Body of pancreas (tissue), 4 donors: ENCODE measurements around the gene GALNT6. TPM values are rescaled to one million over a fixed set of nuclear protein-coding genes. Genes with fewer than 3 reads are reported as not detected.

Source experiments
- ATAC-seq: fragments of 150-250 bp; one replicate; pipeline ENCODE4 v1.9.1; 2016
- DNase-seq, 4 donors: peaks; one replicate each; pipeline ENCODE4 v3.0.0-alpha.2; 2019
- H3K27ac ChIP-seq, 4 donors: fragments of 200-600 bp; sonication (generic); 1 replicate in 3 of 4; 2 replicates in 1 of 4; pipeline versions ENCODE4 v1.5.1 to v1.6.1; 2016 to 2019; ENCODE audit warnings: mild to moderate bottlenecking in 1 of 4, mixed read lengths in 1 of 4, moderate library complexity in 1 of 4
- H3K27me3 ChIP-seq, 2 donors: fragments of 200-600 bp; sonication (generic); one replicate each; pipeline ENCODE4 v1.6.0; 2016; ENCODE audit warnings: mild to moderate bottlenecking in 1 of 2
- H3K36me3 ChIP-seq, 2 donors: fragments of 200-600 bp; sonication (generic); replicated peaks in 1 of 2; 2 replicates each; pipeline ENCODE4 v1.5.1; 2016; ENCODE audit warnings: low read depth in 2 of 2; ENCODE audit not compliant: insufficient read depth in 1 of 2
- H3K4me1 ChIP-seq: fragments of 200-600 bp; sonication (generic); one replicate; pipeline ENCODE4 v1.6.0; 2016
- H3K4me3 ChIP-seq, 2 donors: fragments of 200-600 bp; sonication (generic); 1 replicate in 1 of 2; 2 replicates in 1 of 2; pipeline ENCODE4 v1.5.1; 2016 to 2019
- H3K9me3 ChIP-seq, 3 donors: fragments of 200-600 bp; sonication (generic); 1 replicate in 2 of 3; 2 replicates in 1 of 3; pipeline ENCODE4 v1.5.1; 2016
- CTCF ChIP-seq, 7 experiments: fragments of 450-650 bp in 4 of 7; fragments of 200-600 bp in 3 of 7; sonication (generic) in 3 of 7; IDR thresholded peaks; one replicate each; pipeline ENCODE4 v1.5.1; 2016 to 2019; ENCODE audit warnings: antibody characterized with exemption in 7 of 7
- POLR2A ChIP-seq, 3 donors: fragments of 450-650 bp; IDR thresholded peaks; one replicate each; pipeline ENCODE4 v1.6.1; 2016; ENCODE audit warnings: antibody characterized with exemption in 3 of 3, mild to moderate bottlenecking in 2 of 3
- WGBS, 2 donors: methylation state at CpG; one replicate each; pipeline ENCODE4 v1.1.5; 2017; 5-methylcytosine and 5-hydroxymethylcytosine counted together
- intact Hi-C: fragments of 100-400 bp; cut with DNase I; formaldehyde crosslinking; loops from one replicate; pipeline ENCODE4 v1.15.1; 2023
- total RNA-seq, 2 donors: library from RNA; depleted of rRNA; stranded (reverse); fragments of >200 nt; gene quantifications; one replicate each; pipeline ENCODE4 v1.1.0, GENCODE V29; 2016

GALNT6 gene
- total RNA-seq, 2 donors from 2014 or later = 8.6 to 9.3 TPM

DNA sequence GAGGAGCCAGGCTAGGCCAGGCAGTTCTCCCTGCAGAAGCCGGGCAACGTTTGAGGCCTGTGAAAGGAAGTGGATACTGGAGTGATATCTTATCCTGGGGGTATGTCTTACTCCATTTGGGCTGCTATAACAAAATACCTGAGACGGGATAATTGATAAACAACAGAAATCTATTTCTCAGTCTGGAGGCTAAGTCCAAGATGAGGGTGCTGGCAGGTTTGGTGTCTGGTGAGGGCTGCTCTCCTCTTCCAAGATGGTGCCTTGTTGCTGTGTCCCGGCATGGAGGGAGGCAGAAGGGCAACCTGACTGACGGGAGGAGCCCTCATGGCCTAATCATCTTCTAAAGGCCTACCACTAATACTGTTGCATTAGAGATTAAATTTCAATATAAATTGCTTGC lies 15.7 kb upstream of the GALNT6 start:
- H3K27me3 ChIP-seq = no peaks in the 10 kb centered on the region
- no peaks in the 10 kb centered on the region for H3K4me1 ChIP-seq
- H3K9me3 ChIP-seq = no peaks in the 10 kb centered on the region
- no peak for DNase-seq
- H3K36me3 ChIP-seq = no peaks in the 10 kb centered on the region
- no peak for ATAC-seq
- intact Hi-C loops = no loop called here
- 80 to 97% methylated on average over 5 of the region's 5 CpGs for whole genome bisulfite sequencing, 2 donors
- TF ChIP-seq CTCF (IDR thresholded peaks at IDR 0.05) (no peak), POLR2A (IDR thresholded peaks at IDR 0.05) (no peak)
- H3K27ac ChIP-seq = no peak overlapping the region
- no peak overlapping the region for H3K4me3 ChIP-seq

DNA sequence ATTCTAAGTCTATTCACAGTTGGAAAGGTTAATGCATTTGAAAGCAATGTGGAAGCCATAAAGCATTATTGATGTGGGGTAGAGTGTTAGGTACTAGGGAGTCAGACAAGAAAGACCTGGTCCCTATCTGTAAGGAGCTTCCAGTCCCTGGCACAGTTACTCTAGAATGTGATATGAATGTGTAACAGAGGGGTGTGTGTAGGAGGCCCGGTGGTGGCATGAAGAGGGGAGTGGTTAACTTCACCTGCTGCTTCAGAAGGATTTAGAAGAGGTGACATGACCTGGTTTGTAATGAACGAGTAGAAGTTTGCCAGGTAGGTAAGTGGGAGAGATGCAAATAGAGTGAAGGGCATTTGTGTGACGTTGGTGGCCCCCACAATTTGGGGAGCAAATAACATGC lies 15.1 kb upstream of the GALNT6 start:
- H3K4me3 ChIP-seq = no peak overlapping the region
- 66 to 78% methylated on average over 3 of the region's 3 CpGs for WGBS, 2 donors
- no peaks in the 10 kb centered on the region for H3K9me3 ChIP-seq
- ATAC-seq (no peak), DNase-seq (no peak)
- intact Hi-C loops = no loop called here
- H3K27ac ChIP-seq = no peak overlapping the region
- no peak for TF ChIP-seq POLR2A (IDR thresholded peaks at IDR 0.05)
- TF ChIP-seq CTCF (IDR thresholded peaks at IDR 0.05) = no peak
- no peaks in the 10 kb centered on the region for H3K36me3 ChIP-seq
- no peaks in the 10 kb centered on the region for H3K4me1 ChIP-seq
- no peaks in the 10 kb centered on the region for H3K27me3 ChIP-seq

- H3K9me3 ChIP-seq = no peaks in the 10 kb centered on the region
- H3K4me3 ChIP-seq = no peak overlapping the region
- TF ChIP-seq POLR2A (IDR thresholded peaks at IDR 0.05) (no peak), CTCF (IDR thresholded peaks at IDR 0.05) (no peak)
- H3K27me3 ChIP-seq = no peaks in the 10 kb centered on the region
- H3K36me3 ChIP-seq = no peaks in the 10 kb centered on the region
- ATAC-seq = peak; percentile 15
- WGBS, 2 donors = 70 to 93% methylated on average over 3 of the region's 3 CpGs
- intact Hi-C loops = no loop called here
- no peak for DNase-seq
- H3K27ac ChIP-seq = no peak overlapping the region
- no peaks in the 10 kb centered on the region for H3K4me1 ChIP-seq
Measured at GRCh38 chr12:51405801-51406207, 14.6 kb upstream of the GALNT6 start.

- ATAC-seq = no peak
- intact Hi-C loops = no loop called here
- no peaks in the 10 kb centered on the region for H3K4me1 ChIP-seq
Measured at GRCh38 chr12:51404627-51405026, 13.4 kb upstream of the GALNT6 start.

More at GRCh38 chr12:51404627-51405026, 13.4 kb upstream of the GALNT6 start:
- Histone ChIP-seq H3K36me3 (no peaks in the 10 kb centered on the region), H3K9me3 (no peaks in the 10 kb centered on the region), H3K27me3 (no peaks in the 10 kb centered on the region), H3K4me3 (no peak overlapping the region), H3K27ac (no peak overlapping the region)
- no peak for TF ChIP-seq POLR2A (IDR thresholded peaks at IDR 0.05)
- TF ChIP-seq CTCF (IDR thresholded peaks at IDR 0.05) = no peak
- DNase-seq = no peak
- 87 to 94% methylated on average over 3 of the region's 3 CpGs for WGBS, 2 donors
